VCaP (cell line): ENCODE data around the gene FARS2.

Experiments
- H3K27ac ChIP-seq: fragments of 450-650 bp; 2 replicates; pipeline ENCODE4 v1.5.1; 2017
- CTCF ChIP-seq: fragments of 450-650 bp; conservative IDR thresholded peaks from 2 replicates; pipeline ENCODE4 v1.5.1; 2017; ENCODE audit warnings: mild to moderate bottlenecking, moderate library complexity

FARS2 gene

GRCh38 chr6:5736016-5736738, 474.9 kb downstream of the FARS2 start:
- TF ChIP-seq CTCF = no peak
- H3K27ac ChIP-seq = no peak overlapping the region

- TF ChIP-seq CTCF = no peak
- H3K27ac ChIP-seq = no peak overlapping the region
Observed at GRCh38 chr6:5737460-5737859, 476.1 kb downstream of the FARS2 start.

- no peak overlapping the region for H3K27ac ChIP-seq
- no peak for TF ChIP-seq CTCF
Observed at GRCh38 chr6:5738211-5738610, 476.9 kb downstream of the FARS2 start.

GRCh38 chr6:5744497-5744896, 483.2 kb downstream of the FARS2 start:
- TF ChIP-seq CTCF = no peak

GRCh38 chr6:5745081-5745480, 483.8 kb downstream of the FARS2 start:
- no peak for TF ChIP-seq CTCF
- H3K27ac ChIP-seq = no peak overlapping the region

More at GRCh38 chr6:5744497-5744896, 483.2 kb downstream of the FARS2 start:
- H3K27ac ChIP-seq = no peak overlapping the region

GRCh38 chr6:5746053-5746758, 484.9 kb downstream of the FARS2 start:
- peak; percentile 36 for TF ChIP-seq CTCF
- H3K27ac ChIP-seq = no peak overlapping the region

- no peak overlapping the region for H3K27ac ChIP-seq
- no peak for TF ChIP-seq CTCF
Observed at GRCh38 chr6:5746759-5747130, 485.4 kb downstream of the FARS2 start.
